LNCaP clone FGC (cell line): ENCODE measurements around the gene STAT5A.

ENCODE experiments used
- DNase-seq: peaks from one replicate; pipeline ENCODE4 v3.0.0-alpha.2; 2011; ENCODE audit warnings: low read depth
- H3K4me3 ChIP-seq: 2 replicates; pipeline ENCODE4 v1.5.1; 2011; ENCODE audit warnings: mild to moderate bottlenecking, low read depth, low read length, control low read depth
- CTCF ChIP-seq: IDR thresholded peaks from 2 replicates; pipeline ENCODE4 v1.5.1; 2012; ENCODE audit warnings: mild to moderate bottlenecking; ENCODE audit not compliant: control insufficient read depth, insufficient read depth; ENCODE audit errors: extremely low read depth

Gene STAT5A

GRCh38 chr17:42339221-42339620 is 50.9 kb downstream of the STAT5A start:
- no peak for DNase-seq
- TF ChIP-seq CTCF, result no peak
- no peak overlapping the region for H3K4me3 ChIP-seq

- H3K4me3 ChIP-seq, result no peak overlapping the region
- no peak for TF ChIP-seq CTCF
- DNase-seq, result no peak
Measured at GRCh38 chr17:42340691-42341127, 52.4 kb downstream of the STAT5A start.

- TF ChIP-seq CTCF, result no peak
- DNase-seq, result no peak
- H3K4me3 ChIP-seq, result no peak overlapping the region
Measured at GRCh38 chr17:42341568-42341967, 53.3 kb downstream of the STAT5A start.

- no peak for DNase-seq
Measured at GRCh38 chr17:42342242-42343008, 54.1 kb downstream of the STAT5A start.

GRCh38 chr17:42345396-42346073 is 57.2 kb downstream of the STAT5A start:
- TF ChIP-seq CTCF, result no peak
- H3K4me3 ChIP-seq, result no peak overlapping the region
- no peak for DNase-seq

More at GRCh38 chr17:42342242-42343008, 54.1 kb downstream of the STAT5A start:
- no peak for TF ChIP-seq CTCF
- H3K4me3 ChIP-seq, result no peak overlapping the region

GRCh38 chr17:42346481-42346880 is 58.2 kb downstream of the STAT5A start:
- DNase-seq, result no peak
- H3K4me3 ChIP-seq, result no peak overlapping the region
- no peak for TF ChIP-seq CTCF
